Common myeloid progenitor, CD34-positive (primary cell): ENCODE data around the gene CSNK1A1.
"Not testable (repeated sequence)": the region's sequence is repeated elsewhere in the genome, so short reads cannot be mapped to it uniquely, and the experiment has no call there.

Experiments
- CTCF ChIA-PET: fragments of 350-600 bp; sonication (Branson Sonifier 250); formaldehyde crosslinking; loops from one replicate; lab custom pipeline; 2021; ENCODE audit warnings: antibody characterized with exemption; lab: Charles Lee
- POLR2A ChIA-PET: fragments of 350-600 bp; sonication (Branson Sonifier 250); formaldehyde crosslinking; loops from one replicate; lab custom pipeline; 2021; ENCODE audit warnings: antibody characterized with exemption; lab: Charles Lee
- DNase-seq, 3 donors: peaks; one replicate each; pipeline versions ENCODE4 v3.0.0 to v3.0.0-alpha.2; 2013
- H3K27ac ChIP-seq, 2 experiments: 1 replicate in 1 of 2; 2 replicates in 1 of 2; pipeline ENCODE4 v1.7.0; 2013; ENCODE audit warnings: inconsistent platforms in 2 of 2, low read length in 2 of 2, mild to moderate bottlenecking in 2 of 2, low read depth in 1 of 2, moderate library complexity in 1 of 2; ENCODE audit not compliant: severe bottlenecking in 2 of 2, insufficient read depth in 1 of 2, poor library complexity in 1 of 2
- H3K27me3 ChIP-seq, 5 experiments: replicated peaks in 2 of 5; 1 replicate in 3 of 5; 2 replicates in 2 of 5; pipeline versions ENCODE4 v1.6.1 to v1.7.0; 2013; ENCODE audit warnings: low read length in 4 of 5, mild to moderate bottlenecking in 2 of 5, moderate library complexity in 2 of 5, inconsistent platforms in 1 of 5; ENCODE audit not compliant: insufficient read depth in 5 of 5, control insufficient read depth in 4 of 5
- H3K36me3 ChIP-seq, 4 experiments: 1 replicate in 2 of 4; 2 replicates in 2 of 4; pipeline versions ENCODE4 v1.6.1 to v1.7.0; 2013; ENCODE audit warnings: low read length in 3 of 4, control low read depth in 1 of 4, mild to moderate bottlenecking in 1 of 4; ENCODE audit not compliant: control insufficient read depth in 4 of 4, insufficient read depth in 4 of 4
- H3K4me1 ChIP-seq, 4 experiments: 1 replicate in 3 of 4; 2 replicates in 1 of 4; pipeline versions ENCODE4 v1.6.1 to v1.7.1; 2013; ENCODE audit warnings: low read length in 3 of 4, mild to moderate bottlenecking in 3 of 4, control low read depth in 1 of 4, inconsistent platforms in 1 of 4, moderate library complexity in 1 of 4; ENCODE audit not compliant: control insufficient read depth in 4 of 4, insufficient read depth in 4 of 4; ENCODE audit errors: control extremely low read depth in 1 of 4
- H3K4me3 ChIP-seq, 7 experiments: 1 replicate in 4 of 7; 2 replicates in 3 of 7; pipeline versions ENCODE4 v1.5.1 to v1.7.0; 2013; ENCODE audit warnings: mild to moderate bottlenecking in 7 of 7, low read length in 6 of 7, moderate library complexity in 6 of 7, inconsistent platforms in 2 of 7, low read depth in 2 of 7, control low read depth in 1 of 7; ENCODE audit not compliant: insufficient read depth in 4 of 7, control insufficient read depth in 1 of 7; ENCODE audit errors: extremely low read depth in 1 of 7
- H3K9me3 ChIP-seq, 5 experiments: 1 replicate in 4 of 5; 2 replicates in 1 of 5; pipeline versions ENCODE4 v1.6.1 to v1.7.1; 2013; ENCODE audit warnings: low read length in 4 of 5, mild to moderate bottlenecking in 2 of 5, inconsistent platforms in 1 of 5, low read depth in 1 of 5, moderate library complexity in 1 of 5; ENCODE audit not compliant: control insufficient read depth in 4 of 5, insufficient read depth in 2 of 5; ENCODE audit errors: control extremely low read depth in 1 of 5
- WGBS: methylation state at CpG from one replicate; pipeline ENCODE4 v1.1.5; 2013; ENCODE audit not compliant: insufficient coverage; 5-methylcytosine and 5-hydroxymethylcytosine counted together

Gene CSNK1A1

GRCh38 chr5:149537374-149537975, 13.8 kb downstream of the CSNK1A1 start:
- ChIA-PET POLR2A (interaction anchor here (0.7 kb wide), 1 partner anchor 19 kb away, joined by 3 read pairs; no protein-coding TSS in a partner anchor), CTCF (interaction anchor here (1.0 to 2.8 kb wide), 4 partner anchors 10 to 51 kb away, joined by 3 to 9 read pairs (median 4); no protein-coding TSS in a partner anchor)
- no peak overlapping the region for H3K4me3 ChIP-seq
- H3K4me1 ChIP-seq = no peaks in the 10 kb centered on the region
- peaks cover 13 to 49% (median 21%) of the 10 kb centered on the region in 4 experiments for H3K36me3 ChIP-seq
- no CpG with 5 or more reads among the region's 1 CpG for WGBS
- no peak overlapping the region for H3K27ac ChIP-seq
- H3K27me3 ChIP-seq = no peaks in the 10 kb centered on the region
- DNase-seq = no peak
- H3K9me3 ChIP-seq = no peaks in the 10 kb centered on the region

DNA sequence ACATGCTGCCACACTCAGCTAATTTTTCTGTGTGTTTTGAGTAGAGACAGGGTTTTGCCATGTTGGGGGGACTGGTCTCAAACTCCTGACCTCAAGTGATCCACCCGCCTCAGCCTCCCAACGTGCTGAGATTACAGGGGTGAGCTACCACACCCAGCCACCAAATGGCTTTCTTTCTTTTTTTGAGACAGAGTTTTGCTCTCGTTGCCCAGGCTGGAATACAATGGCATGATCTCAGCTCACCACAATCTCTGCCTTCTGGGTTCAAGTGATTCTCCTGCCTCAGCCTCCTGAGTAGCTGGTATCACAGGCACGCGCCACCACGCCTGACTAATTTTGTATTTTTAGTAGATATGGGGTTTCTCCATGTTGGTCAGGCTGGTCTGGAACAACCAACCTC, 15.5 kb downstream of the CSNK1A1 start:
- H3K4me1 ChIP-seq, H3K4me3 ChIP-seq, H3K27ac ChIP-seq, H3K27me3 ChIP-seq, POLR2A ChIA-PET, H3K9me3 ChIP-seq, DNase-seq: not testable (repeated sequence)
- CTCF ChIA-PET = interaction anchor here (0.9 to 2.2 kb wide), 3 partner anchors 8 to 28 kb away, joined by 3 to 6 read pairs (median 3); no protein-coding TSS in a partner anchor
- H3K36me3 ChIP-seq = peaks cover 11 to 42% (median 20%) of the 10 kb centered on the region in 4 experiments
- 89% methylated on average over 2 of the region's 6 CpGs for WGBS

- no peak overlapping the region for H3K4me3 ChIP-seq
- no peak overlapping the region for H3K27ac ChIP-seq
- 94% methylated on average over 7 of the region's 7 CpGs for WGBS
- no peak for DNase-seq
- CTCF ChIA-PET = no interaction called here
- H3K36me3 ChIP-seq = peaks cover 3 to 29% (median 14%) of the 10 kb centered on the region in 4 experiments
- H3K9me3 ChIP-seq = no peaks in the 10 kb centered on the region
- H3K4me1 ChIP-seq = peaks cover 5 to 17% (median 12%) of the 10 kb centered on the region in 4 experiments
- POLR2A ChIA-PET = no interaction called here
- H3K27me3 ChIP-seq = no peaks in the 10 kb centered on the region
Measured at GRCh38 chr5:149532413-149532812, 18.8 kb downstream of the CSNK1A1 start.

DNA sequence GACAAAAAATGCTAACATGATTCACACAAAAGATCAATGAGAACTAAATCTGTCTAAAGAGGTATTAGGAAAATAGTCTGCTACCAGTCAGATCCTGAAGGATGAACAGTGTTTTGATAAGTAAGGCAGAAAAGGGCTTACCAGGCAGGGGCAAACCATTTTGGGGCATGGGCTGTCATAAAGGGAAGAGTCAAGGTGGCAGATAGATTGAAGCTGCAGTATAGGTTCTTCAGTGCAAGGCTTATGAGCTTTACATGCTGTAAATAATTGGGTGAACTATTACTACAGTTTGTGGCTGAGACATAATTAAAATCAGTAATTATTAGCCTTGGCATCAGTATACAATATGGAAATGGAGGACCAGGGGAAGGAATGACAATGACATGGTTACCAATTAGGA, 21.8 kb downstream of the CSNK1A1 start:
- CTCF ChIA-PET = interaction anchor here (1.0 to 1.1 kb wide), 2 partner anchors 10 to 14 kb away, joined by 3 read pairs; no protein-coding TSS in a partner anchor
- peaks cover 8 to 26% (median 19%) of the 10 kb centered on the region in 4 experiments for H3K4me1 ChIP-seq
- no peak overlapping the region for H3K4me3 ChIP-seq
- POLR2A ChIA-PET = interaction anchor here (0.6 kb wide), 1 partner anchor 14 kb away, joined by 3 read pairs; no protein-coding TSS in a partner anchor
- no peaks in the 10 kb centered on the region for H3K27me3 ChIP-seq
- no peak overlapping the region for H3K27ac ChIP-seq
- H3K36me3 ChIP-seq = peaks cover 0 to 18% (median 4%) of the 10 kb centered on the region in 4 experiments
- H3K9me3 ChIP-seq = no peaks in the 10 kb centered on the region
- no peak for DNase-seq

DNA sequence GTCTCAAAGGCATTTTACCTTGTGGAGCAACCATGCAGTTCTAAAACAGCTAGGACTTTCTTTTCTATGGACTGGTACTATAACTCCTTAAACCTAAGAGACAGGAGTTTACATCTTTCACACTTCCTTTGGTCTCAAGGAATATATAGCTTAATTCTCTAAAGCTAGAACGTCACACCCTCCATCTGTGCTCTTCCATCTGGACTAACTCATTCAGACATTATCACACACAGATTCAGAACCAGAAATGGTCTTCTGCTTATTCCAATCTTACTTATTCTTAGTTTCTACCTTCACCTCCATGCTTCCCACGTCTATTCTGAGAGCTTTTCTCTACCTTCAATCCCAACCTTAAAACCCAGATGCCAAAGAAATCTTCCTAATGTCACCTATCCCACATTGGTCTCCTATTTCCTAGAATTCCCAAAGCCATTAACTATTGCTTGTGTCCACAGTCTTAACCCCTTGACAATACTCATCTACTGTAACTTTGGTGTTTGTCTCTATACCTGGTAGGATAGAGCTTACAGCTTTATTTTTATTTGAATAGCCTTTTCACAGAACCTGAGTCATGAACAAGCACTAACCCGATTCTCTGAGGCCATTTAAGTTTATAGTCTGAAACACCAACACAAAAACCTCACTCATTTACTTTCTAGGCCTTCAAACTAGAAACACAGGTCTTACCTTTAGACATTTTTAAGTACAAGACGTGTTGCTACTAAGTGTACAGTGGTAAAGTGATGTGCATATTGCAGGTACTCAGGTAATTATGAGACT, 22.8 kb downstream of the CSNK1A1 start:
- CTCF ChIA-PET = interaction anchor here (0.6 to 2.8 kb wide), 7 partner anchors 10 to 398 kb away, joined by 3 to 9 read pairs (median 9); no protein-coding TSS in a partner anchor
- peaks cover 8 to 26% (median 19%) of the 10 kb centered on the region in 4 experiments for H3K4me1 ChIP-seq
- no peaks in the 10 kb centered on the region for H3K9me3 ChIP-seq
- no peaks in the 10 kb centered on the region for H3K27me3 ChIP-seq
- H3K27ac ChIP-seq = no peak overlapping the region
- 85% methylated on average over 2 of the region's 4 CpGs for WGBS
- no peak for DNase-seq
- peaks cover 0 to 22% (median 7%) of the 10 kb centered on the region in 4 experiments for H3K36me3 ChIP-seq
- POLR2A ChIA-PET = interaction anchor here (1.2 kb wide), 1 partner anchor 15 kb away, joined by 4 read pairs; no protein-coding TSS in a partner anchor
- no peak overlapping the region for H3K4me3 ChIP-seq

GRCh38 chr5:149526845-149527590, 24.2 kb downstream of the CSNK1A1 start:
- Histone ChIP-seq H3K27me3 (no peaks in the 10 kb centered on the region), H3K9me3 (no peaks in the 10 kb centered on the region), H3K4me1 (peaks cover 8 to 26% (median 19%) of the 10 kb centered on the region in 4 experiments), H3K36me3 (peaks cover 8 to 29% (median 12%) of the 10 kb centered on the region in 4 experiments), H3K4me3 (peak overlapping the region in 1 of 7 experiments; percentile 33), H3K27ac (no peak overlapping the region)
- POLR2A ChIA-PET = interaction anchor here (0.6 to 1.2 kb wide), 3 partner anchors 12 to 88 kb away, joined by 3 to 4 read pairs (median 4); no protein-coding TSS in a partner anchor
- peak in 2 of 3 donors; percentile 23 to 32 for DNase-seq
- CTCF ChIA-PET = interaction anchor here (0.8 to 2.8 kb wide), 10 partner anchors 8 to 24 kb away, joined by 3 to 9 read pairs (median 4); partner anchors contain the start of gene CSNK1A1
- WGBS = 64% methylated on average over 10 of the region's 12 CpGs
